PFSK-1 (cell line): ENCODE measurements around the gene KLK6.

Experiments used
- FOXP2 ChIP-seq: optimal IDR thresholded peaks from 2 replicates; pipeline ENCODE3; 2011; ENCODE audit warnings: borderline replicate concordance, control low read depth, inconsistent platforms; ENCODE audit not compliant: insufficient read depth; ENCODE audit errors: extremely low read length, extremely low read depth
- POLR2AphosphoS5 ChIP-seq: IDR thresholded peaks from 2 replicates; pipeline ENCODE4 v1.6.1; 2012; ENCODE audit warnings: low read depth, mild to moderate bottlenecking, control low read depth, low read length, moderate library complexity
- REST ChIP-seq, 2 experiments: IDR thresholded peaks; 2 replicates each; pipeline versions ENCODE4 v1.6.1 to v1.8.0; 2011 to 2012; ENCODE audit warnings: low read depth in 2 of 2, low read length in 2 of 2, control low read depth in 1 of 2, inconsistent platforms in 1 of 2, mild to moderate bottlenecking in 1 of 2, moderate library complexity in 1 of 2; ENCODE audit not compliant: insufficient read depth in 1 of 2
- SIN3A ChIP-seq: IDR thresholded peaks from 2 replicates; pipeline ENCODE4 v1.6.1; 2012; ENCODE audit warnings: mild to moderate bottlenecking, low read length, moderate library complexity, borderline replicate concordance; ENCODE audit not compliant: insufficient read depth
- TAF1 ChIP-seq: IDR thresholded peaks from 2 replicates; pipeline ENCODE4 v1.6.1; 2012; ENCODE audit warnings: low read length, control low read depth, borderline replicate concordance; ENCODE audit not compliant: insufficient read depth

KLK6 gene

GRCh38 chr19:51000981-51001380 lies 31.6 kb upstream of the KLK6 start:
- no peak for TF ChIP-seq FOXP2
- TF ChIP-seq REST (IDR thresholded peaks at IDR 0.05; ENCODE audit: insufficient read depth in 1 of 2, low read depth in 2 of 2, low read length in 2 of 2), result no peak

GRCh38 chr19:51000426-51000825 lies 31.0 kb upstream of the KLK6 start:
- no peak for TF ChIP-seq FOXP2
- TF ChIP-seq POLR2AphosphoS5, result no peak
- TF ChIP-seq SIN3A, result no peak
- no peak for TF ChIP-seq TAF1
- TF ChIP-seq REST (IDR thresholded peaks at IDR 0.05; ENCODE audit: insufficient read depth in 1 of 2, low read depth in 2 of 2, low read length in 2 of 2), result no peak

- TF ChIP-seq TAF1, result no peak
- TF ChIP-seq FOXP2, result no peak
- TF ChIP-seq POLR2AphosphoS5, result no peak
- TF ChIP-seq SIN3A, result no peak
- TF ChIP-seq REST (IDR thresholded peaks at IDR 0.05; ENCODE audit: insufficient read depth in 1 of 2, low read depth in 2 of 2, low read length in 2 of 2), result no peak
Observed at GRCh38 chr19:50998686-50999085, 29.3 kb upstream of the KLK6 start.

- TF ChIP-seq SIN3A, result no peak
- TF ChIP-seq FOXP2, result no peak
- no peak for TF ChIP-seq REST (IDR thresholded peaks at IDR 0.05; ENCODE audit: insufficient read depth in 1 of 2, low read depth in 2 of 2, low read length in 2 of 2)
- TF ChIP-seq POLR2AphosphoS5, result no peak
- TF ChIP-seq TAF1, result no peak
Observed at GRCh38 chr19:50998061-50998460, 28.7 kb upstream of the KLK6 start.

GRCh38 chr19:50994129-50994528 lies 24.7 kb upstream of the KLK6 start:
- TF ChIP-seq REST (IDR thresholded peaks at IDR 0.05; ENCODE audit: insufficient read depth in 1 of 2, low read depth in 2 of 2, low read length in 2 of 2) (no peak), POLR2AphosphoS5 (no peak), SIN3A (no peak), FOXP2 (no peak)
